Body of pancreas (tissue), 4 donors: ENCODE measurements around the gene SLC51B.

Experiments used
- CTCF ChIP-seq, 7 experiments: fragments of 450-650 bp in 4 of 7; fragments of 200-600 bp in 3 of 7; sonication (generic) in 3 of 7; IDR thresholded peaks; one replicate each; pipeline ENCODE4 v1.5.1; 2016 to 2019; ENCODE audit warnings: antibody characterized with exemption in 7 of 7
- POLR2A ChIP-seq, 3 donors: fragments of 450-650 bp; IDR thresholded peaks; one replicate each; pipeline ENCODE4 v1.6.1; 2016; ENCODE audit warnings: antibody characterized with exemption in 3 of 3, mild to moderate bottlenecking in 2 of 3

GRCh38 chr15:65051266-65051665, 6.1 kb downstream of the SLC51B start:
- TF ChIP-seq CTCF (IDR thresholded peaks at IDR 0.05) (no peak), POLR2A (IDR thresholded peaks at IDR 0.05) (no peak)
